Umbilical cord (tissue), 2 donors: ENCODE results near the gene TBATA. TPM values are rescaled to one million over a fixed set of nuclear protein-coding genes. Genes with fewer than 3 reads are reported as not detected.

Experiments
- DNase-seq: peaks from one replicate; pipeline ENCODE4 v3.0.0-alpha.2; 2015; ENCODE audit warnings: low spot score
- total RNA-seq: library from RNA; depleted of rRNA; stranded (reverse); fragments of >200 nt; gene quantifications from one replicate; pipeline ENCODE4 v1.2.3, GENCODE V29; 2014; ENCODE audit warnings: low replicate concordance; ENCODE audit not compliant: insufficient read depth

Gene TBATA
- total RNA-seq, 1 donor from 2014 or later, result not detected

DNA sequence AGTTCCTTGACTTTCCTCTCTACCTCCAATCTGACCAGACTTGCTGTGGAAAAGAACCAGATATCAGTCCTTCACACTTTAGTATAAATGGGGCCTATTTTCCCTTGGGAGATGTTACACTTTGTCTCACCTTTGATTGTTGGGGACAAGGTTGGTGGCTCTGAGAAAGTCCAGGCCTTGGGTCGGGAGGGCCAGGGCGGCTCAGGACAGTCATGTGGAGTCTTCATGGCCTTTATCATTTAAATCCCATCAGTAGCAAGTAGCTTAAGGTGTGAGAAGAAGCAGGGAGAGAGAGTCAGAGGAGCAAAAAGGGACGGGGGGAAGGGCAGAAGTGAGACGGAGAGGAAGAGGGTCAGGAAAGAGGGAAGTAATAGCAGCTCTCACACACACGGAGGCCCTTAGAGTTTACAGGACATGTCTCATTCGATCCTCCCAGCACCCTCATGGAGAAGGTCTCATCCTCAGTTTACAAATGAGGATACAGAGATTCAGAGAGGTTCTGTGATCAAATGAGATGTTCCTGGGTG is 40.5 kb downstream of the TBATA start:
- DNase-seq, result no peak

DNA sequence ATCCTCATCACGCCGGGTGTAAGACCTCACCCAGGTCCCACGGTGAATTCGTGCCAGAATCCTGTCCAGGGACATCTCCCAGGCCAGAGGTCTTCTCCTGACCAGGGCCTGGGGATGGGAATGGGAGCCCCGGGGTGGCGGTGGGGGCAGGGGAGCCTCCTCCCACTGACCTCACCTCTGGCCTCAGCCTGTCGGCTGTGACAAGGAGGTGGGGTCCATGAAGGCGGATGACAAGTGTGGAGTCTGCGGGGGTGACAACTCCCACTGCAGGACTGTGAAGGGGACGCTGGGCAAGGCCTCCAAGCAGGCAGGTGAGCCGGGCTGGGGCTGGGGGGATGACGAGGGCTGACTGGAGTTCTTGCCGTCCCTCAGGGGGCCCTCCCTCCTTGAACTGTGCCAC is 41.3 kb downstream of the TBATA start:
- DNase-seq, result no peak

DNA sequence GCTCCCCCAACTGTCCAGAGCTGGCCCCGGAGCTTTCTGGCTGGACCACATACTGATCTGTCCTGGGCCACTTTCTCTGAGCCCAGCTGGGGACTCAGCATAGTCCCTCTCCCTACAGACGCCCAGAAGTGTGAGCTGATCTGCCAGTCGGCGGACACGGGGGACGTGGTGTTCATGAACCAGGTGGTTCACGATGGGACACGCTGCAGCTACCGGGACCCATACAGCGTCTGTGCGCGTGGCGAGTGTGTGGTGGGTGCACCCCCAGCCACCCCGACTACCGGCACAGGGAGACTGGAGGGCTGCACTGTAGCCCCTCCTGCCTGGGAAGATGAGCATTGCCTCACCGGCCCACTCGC is 41.8 kb downstream of the TBATA start:
- DNase-seq, result no peak

DNA sequence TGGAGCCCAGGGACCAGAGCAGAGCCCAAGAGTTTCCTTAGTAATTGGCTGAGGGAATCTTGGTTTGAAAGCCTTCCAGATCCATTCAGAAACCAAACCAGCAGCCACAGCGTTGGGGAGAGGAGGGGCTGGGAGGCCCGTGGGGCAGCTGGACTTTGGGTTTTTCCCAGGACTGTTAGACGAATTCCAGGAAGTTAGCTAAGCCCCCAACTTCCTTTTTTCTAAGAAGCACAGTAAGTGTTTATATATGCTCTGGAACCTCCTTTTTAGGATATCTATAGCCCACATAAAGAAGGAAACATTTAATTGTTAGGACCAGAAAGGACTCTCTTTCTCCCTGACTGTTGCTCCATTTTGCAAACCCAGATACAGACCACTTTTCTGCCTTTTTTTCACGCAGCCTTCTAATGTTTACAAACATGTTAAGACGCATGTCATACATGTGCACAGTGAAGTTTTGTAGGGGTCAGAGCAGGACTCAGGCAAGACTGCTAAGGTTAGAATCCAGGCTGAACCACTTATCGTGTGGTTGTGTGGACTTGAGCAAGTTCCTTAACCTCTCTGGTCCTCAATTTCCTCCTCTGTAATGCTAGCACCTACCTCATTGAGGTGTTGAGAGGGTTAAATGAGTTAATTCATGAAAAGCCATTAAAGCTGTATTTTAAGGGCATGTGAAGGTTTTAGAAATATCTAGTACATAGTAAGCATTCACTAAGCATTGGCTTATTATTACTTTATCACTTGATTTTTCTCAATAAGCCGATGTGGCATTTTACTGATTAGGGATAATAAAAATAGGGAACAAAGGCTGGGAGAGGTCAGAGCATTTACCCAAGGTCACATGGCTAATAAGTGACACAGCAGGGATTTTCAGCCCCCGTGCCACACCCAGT is 42.4 kb downstream of the TBATA start:
- DNase-seq, result peak; percentile 87

DNA sequence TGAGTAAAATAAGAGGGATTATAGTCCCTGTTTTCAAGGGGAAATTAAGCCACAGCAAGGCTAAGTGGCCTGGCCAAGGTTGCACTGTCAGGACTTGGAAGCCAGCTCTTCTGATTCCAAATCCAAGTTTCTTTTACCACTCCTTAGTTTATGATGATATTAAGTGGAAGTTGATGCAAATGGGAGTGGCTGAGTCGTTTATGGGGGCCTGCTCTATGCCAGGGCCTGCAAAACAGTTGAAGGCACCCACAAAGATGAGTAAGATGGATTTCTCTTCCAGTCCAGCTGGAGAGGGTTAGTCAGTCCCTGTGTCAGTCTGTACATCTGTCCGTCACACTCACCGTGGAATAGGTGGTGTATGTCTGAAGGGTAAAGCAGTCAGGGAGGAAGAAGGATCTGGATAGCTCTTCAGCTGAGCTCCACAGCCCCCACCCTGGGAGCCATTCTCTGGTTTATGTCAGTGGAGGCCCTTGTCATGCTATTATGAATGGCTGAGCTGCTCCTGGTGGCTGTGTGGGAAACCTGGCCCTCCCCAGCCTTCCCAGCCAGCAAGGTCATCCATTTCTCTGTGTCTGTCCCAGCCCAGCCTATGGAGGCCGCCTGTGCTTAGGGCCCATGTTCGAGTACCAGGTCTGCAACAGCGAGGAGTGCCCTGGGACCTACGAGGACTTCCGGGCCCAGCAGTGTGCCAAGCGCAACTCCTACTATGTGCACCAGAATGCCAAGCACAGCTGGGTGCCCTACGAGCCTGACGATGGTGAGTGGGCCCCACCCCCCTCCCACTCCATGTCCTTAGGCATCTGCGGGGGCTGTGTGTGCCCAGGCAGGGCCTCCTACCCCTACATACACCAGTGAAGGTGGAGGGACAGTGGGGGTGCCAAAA is 44.5 kb downstream of the TBATA start:
- DNase-seq, result peak; percentile 67

DNA sequence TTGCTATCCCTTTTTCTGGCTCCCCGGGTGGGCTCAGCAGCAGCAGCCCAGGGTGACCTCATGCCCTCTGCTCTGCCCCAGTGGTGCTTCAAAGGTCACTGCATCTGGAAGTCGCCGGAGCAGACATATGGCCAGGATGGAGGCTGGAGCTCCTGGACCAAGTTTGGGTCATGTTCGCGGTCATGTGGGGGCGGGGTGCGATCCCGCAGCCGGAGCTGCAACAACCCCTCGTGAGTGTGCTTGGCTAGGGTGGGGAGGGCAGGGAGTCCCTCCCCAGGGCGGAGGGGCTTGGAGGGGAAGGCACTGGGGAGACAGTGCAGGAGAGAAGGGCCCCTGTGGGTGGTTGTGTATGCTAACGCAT is 46.4 kb downstream of the TBATA start:
- DNase-seq, result no peak

DNA sequence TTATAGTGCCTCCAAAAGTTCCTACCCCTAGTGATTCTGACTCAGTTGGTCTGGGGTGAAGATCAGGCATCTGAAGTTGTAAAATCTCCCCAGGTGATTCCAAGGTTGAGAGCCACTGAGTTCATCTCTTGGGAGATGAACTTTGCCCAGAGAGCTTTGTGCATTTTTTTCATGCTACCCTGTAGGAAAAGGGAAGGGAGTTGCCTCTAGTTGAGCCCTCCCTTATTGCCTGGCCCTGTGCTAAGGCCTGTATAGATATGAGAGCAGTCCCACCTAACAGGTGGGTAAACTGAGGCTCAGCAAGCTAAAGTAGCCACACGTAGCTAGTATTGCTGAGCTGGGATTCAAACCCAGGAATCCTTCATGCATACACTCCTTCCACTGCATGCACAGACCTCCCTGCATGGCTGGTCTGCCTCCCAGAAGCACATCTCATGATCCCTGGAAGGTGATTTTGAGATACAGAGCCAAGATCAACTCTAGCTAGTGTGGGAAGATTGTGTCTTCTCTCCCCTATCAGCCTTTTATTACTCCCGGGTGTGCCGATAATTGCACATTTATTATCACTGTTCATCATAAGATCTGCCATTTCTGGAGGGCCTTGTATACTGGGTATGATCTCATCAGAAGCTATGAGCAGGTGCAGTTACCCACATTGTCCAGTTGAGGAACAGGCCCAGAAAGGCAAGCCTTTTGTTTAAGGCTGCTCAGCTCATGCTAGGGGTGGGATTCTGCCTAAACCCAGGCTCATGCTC is 47.0 kb downstream of the TBATA start:
- DNase-seq, result no peak

DNA sequence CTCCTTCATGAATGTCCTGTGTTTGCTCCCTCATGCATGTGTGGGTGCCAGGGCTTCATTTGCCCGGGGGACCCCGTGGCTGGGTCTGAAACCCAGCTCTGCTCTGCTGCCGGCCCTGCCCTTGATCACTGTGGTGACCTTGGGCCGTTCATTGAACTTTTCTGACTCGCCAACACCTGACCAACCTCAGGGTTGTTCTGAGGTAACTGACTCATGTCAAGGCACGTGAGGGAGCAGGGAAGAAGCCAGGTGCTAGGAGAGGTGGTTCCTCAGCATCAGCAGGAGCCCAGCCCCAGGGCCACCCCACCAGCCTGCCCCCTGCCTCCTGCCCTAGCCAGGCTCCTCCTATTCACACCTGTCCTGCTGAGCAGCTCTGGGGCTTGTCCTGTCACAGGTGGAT is 47.9 kb downstream of the TBATA start:
- DNase-seq, result no peak

DNA sequence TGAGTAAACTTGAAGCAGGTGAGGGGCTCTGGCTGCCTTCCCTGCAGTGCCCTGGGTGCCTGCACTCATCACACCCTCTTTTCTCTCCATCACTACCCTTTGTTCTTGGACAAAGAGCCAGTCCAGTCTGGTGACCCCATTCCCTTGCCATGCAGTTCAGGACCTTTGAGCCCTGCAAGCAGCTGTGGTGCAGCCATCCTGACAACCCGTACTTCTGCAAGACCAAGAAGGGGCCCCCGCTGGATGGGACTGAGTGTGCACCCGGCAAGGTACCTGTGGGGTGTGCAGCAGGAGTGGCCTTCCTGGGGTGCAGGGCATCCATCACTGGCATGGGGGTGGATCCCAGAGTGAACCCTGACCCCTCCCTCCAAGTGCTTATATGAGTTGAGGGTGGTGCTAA is 48.7 kb downstream of the TBATA start:
- DNase-seq, result no peak

DNA sequence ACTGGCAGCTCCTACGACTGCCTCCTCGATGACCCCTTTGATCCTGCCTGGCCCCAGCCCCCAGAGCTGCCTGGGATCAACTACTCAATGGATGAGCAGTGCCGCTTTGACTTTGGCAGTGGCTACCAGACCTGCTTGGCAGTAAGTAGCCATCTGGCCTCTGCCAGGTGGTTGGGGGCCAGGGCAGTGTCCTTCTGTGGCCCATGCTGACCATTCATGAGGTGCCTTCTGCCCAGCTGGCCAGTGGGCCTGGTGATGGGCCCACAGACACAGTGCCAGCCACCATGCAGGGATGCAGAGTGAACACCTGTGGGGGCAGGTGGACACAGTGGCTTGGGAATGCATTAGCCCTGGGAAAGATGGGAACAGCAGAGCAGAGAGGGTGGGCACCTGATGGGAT is 50.0 kb downstream of the TBATA start:
- DNase-seq, result no peak

DNA sequence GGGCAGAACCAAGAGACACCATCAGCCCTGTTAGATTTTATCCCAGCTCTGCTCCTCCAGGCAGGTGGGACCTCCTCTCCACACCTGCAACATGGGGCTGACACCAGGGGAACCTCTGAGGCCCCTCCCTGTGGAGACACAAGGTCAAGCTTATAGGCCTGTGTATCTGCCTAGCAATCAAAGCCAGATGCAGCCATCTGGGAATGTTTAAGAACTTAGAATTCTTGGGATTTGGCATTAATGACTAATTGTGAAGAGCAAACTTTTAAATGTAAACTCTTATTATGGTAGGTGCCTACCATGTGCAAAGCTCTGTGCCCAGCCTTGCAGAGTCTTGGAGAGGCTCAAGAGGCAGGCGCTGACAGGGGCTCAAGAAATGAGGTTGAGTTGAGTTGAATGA is 52.1 kb downstream of the TBATA start:
- no peak for DNase-seq

DNA sequence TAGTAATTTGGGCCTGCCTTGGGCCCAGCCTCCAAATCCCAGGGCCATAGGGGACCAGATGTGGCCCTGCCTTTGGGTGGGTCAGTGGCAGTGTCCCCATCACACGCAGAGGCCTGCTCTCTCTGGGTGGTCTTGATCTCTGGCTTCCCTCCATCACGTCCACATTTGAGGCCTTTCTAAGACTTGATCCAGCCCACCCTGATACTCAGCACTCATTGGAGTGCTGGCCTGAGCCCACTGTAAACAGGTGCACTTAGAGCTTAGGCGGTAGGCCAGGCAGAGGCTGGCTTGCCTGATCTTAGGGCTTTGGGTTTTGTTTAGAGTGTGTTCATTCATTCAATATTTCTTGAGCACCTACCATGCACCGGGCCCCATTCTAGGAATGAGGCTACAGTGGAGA is 52.6 kb downstream of the TBATA start:
- DNase-seq, result no peak

DNA sequence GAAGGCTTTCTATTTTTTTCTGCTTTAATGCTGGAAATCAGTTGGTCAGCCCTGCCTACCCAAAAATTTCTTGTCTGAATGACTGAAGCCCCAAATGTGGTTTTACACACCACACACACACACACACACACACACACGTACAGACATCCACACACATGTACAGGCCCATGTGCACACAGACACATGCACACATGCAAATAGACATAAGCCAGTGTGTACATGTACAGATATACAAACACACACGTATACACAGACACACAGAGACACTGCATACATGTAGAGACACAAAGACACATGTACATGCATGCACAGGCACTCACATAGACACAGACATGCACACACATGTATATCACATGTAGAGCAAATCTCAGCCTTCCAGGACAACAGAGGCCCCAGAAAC is 54.2 kb downstream of the TBATA start:
- no peak for DNase-seq

DNA sequence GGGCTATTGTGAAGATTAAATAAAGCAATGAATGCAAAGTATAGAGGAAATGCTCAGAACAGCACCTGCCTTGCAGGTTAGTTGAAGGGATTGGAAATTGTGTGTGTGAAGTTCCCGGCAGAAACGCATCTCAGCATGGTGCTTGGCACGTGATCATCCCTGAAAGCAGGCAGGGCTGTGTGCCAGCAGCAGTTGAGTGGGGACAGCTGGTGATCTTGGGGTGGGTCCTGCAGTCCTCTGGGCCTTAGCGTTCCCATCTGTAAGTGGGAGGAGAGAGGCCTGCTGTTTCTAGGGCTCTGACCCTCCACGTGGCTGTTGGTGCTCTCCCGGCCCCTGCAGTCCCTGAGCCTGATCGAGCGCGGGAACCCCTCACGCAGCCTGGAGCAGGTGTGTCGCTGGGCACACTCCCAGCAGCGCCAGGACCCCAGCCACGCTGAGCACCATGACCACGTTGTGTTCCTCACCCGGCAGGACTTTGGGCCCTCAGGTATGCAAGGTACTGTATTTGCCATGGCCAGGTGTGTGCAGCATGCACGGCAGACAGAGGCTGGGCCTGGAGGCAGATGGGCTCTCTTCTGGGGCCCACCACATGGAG is 55.3 kb downstream of the TBATA start:
- no peak for DNase-seq

DNA sequence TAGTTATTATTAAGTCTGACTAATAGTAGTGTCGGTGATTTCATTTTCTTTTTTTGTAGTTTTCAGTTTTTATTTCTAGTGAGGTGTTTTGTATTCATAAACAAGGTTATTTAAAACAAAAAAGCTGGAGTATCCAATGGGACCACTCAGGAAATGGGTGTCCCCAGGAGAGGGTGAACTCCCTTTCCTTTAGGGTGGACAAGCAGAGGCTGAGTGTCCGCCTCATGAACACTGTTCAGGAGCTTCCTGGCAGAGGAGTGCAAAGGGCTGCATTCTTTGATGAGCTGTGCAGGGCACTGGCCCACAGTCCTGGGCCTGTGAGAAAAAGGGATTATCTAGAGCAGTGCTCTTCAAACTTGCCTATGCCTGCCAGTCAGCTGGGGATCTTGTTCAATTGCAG is 56.8 kb downstream of the TBATA start:
- no peak for DNase-seq

DNA sequence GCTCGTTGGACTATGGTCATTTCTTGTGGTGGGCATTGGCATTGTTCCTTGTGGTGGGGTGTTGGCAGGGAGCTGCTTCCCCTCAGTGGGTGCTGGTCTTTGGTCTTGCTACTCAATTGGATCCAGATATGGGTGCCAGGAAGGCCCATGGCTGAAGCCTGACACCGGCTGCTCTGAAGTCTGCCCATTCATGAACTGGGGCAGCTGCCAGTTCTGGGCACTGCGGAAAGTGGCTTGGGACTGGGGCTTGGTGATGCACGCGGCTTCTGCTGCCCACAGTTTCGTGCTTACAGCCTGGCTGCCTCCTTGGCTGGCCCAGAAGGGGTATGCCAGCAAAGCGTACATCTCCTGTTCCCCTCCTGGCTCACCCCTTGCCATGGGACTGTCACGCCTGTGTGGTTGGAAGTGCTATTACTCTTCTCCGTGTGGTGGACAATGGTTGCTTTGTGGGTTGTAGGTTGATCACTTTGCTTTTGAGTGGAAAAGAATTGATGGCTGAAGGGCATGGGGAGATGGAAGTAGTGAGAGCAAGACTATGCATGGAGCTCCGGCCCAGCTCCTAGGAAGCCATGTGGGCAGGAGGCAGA is 58.2 kb downstream of the TBATA start:
- no peak for DNase-seq

DNA sequence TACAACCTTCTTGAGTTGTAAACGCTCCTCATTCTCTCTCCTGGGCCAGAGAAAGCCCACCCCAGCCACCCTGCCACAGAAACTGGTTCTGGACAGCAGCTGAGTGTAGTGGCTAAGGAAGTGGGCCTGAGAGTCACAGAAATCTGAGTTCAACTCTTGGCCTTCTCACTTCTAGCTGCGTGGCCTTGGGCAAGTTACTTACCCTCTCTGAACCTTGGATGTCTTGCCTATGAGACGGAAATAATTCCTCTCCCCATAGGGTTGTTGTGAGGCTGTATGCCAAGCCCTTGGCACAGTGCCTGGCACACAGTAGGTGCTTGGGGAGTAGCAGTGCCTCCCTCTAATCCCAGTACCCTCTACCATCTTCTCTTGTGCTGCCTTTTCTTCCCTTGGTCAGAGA is 61.4 kb downstream of the TBATA start:
- no peak for DNase-seq

DNA sequence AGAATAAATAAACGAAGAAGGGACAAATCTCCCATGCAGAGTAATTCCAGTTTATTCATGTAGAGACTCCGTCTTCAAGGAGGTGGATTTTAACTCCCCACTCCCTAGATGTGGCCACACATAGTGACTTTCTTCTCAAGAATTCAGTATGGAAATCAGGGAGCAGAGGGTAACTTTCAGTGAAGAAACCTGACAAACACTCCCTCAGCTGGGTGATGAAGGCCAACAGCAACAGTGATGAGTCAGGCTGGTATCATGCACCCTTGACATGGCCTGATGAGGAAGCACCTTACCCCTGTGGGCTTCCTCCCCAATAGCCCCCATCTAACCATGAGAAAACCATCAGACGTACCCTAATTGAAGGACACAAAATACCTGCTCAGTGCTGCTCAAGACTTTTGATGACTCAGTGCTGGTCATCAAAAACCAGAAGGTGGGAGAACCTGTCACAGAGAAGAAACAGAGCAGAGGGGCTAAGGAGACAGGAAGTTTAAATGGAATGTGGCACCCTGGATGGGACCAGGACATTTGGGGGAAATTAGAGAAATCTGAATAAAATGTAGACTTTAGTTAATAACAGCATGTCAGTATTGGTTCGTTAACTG is 62.3 kb downstream of the TBATA start:
- peak; percentile 15 for DNase-seq
